ENCODE results near the gene OXGR1. TPM values are rescaled to one million over a fixed set of nuclear protein-coding genes. Genes with fewer than 3 reads are reported as not detected.

Gene OXGR1
- total and polyA plus RNA-seq, 2 of the 8 experiments (the other 6 are each of a cell fraction or from before 2014, with no cell fraction given) = 0.34 to 1.8 TPM

DNA sequence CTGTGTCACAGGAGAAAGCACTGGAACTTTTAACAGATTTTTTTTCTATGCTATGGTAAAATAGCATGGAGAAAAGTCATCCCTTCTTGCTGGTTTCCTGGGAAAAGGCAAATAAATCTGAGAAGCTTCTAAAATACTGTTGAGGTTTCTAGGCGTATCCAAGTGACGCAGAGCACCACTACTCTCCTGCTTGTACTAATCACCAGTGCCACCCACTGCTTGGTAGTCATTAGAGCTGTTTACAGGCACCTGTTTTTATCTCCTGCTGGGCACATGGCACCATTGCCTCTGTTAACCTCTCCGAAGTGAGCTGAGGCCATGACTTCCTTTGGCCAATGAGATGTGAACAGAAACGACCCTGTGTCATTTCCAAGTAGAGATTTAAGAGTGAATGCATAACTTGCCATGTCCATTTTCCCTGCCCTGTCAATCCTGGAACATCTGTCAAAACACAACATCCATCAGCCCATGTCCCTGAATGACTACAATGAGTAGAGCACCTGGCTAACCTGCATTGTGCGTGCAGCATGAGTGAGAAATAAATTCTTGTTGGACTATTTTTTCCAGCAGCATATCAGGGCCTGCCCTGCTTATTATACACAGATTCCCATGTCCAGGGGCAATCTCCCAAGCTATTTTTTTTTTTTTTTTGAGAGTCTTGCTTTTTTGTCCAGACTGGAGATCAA is 17.3 kb upstream of the OXGR1 start:
- CTCF ChIA-PET (ENCODE audit: partially characterized antibody) = interaction anchor here (1.1 to 1.6 kb wide), 3 partner anchors 8 to 27 kb away, joined by 3 to 4 read pairs (median 3); no protein-coding TSS in a partner anchor
- H3K9me3 ChIP-seq (ENCODE audit: insufficient read depth in 2 of 2, low read depth in 1 of 2, low read length in 1 of 2) = no peaks in the 10 kb centered on the region
- no peak overlapping the region for H3K14ac ChIP-seq (ENCODE audit: insufficient read length)
- no peak overlapping the region for H4K91ac ChIP-seq (replicated peaks; ENCODE audit: insufficient read length, low read length)
- H3K23me2 ChIP-seq (ENCODE audit: low read depth, low read length) = no peaks in the 10 kb centered on the region
- no peak overlapping the region for H3K4me3 ChIP-seq (ENCODE audit: extremely low read depth in 1 of 4, insufficient read depth in 2 of 4, low read depth in 3 of 4, low read length in 4 of 4)
- no peaks in the 10 kb centered on the region for H3K79me2 ChIP-seq (ENCODE audit: control insufficient read depth in 1 of 2, insufficient read depth in 2 of 2, low read length in 2 of 2)
- no peak overlapping the region for H2AK5ac ChIP-seq (ENCODE audit: low read depth, low read length)
- H3K4me1 ChIP-seq (replicated peaks in 1 of 4; ENCODE audit: control insufficient read depth in 3 of 4, insufficient read depth in 4 of 4, low read length in 3 of 4) = no peaks in the 10 kb centered on the region
- no peak overlapping the region for H2BK15ac ChIP-seq (ENCODE audit: low read length)
- DNase-seq (ENCODE audit: low read depth in 1 of 2, low spot score in 2 of 2) = no peak
- no peak overlapping the region for H2BK5ac ChIP-seq (ENCODE audit: low read depth, low read length)
- POLR2A ChIA-PET (ENCODE audit: partially characterized antibody) = no interaction called here
- no peak overlapping the region for H2BK20ac ChIP-seq (ENCODE audit: low read length)
- no peak overlapping the region for H3K27ac ChIP-seq (ENCODE audit: low read depth, low read length)
- no peaks in the 10 kb centered on the region; a peak in 2 of 7 replicates for H3K27me3 ChIP-seq (replicated peaks in 1 of 4; ENCODE audit: control insufficient read depth in 3 of 4, extremely low read depth in 1 of 4, insufficient read depth in 3 of 4, low read length in 3 of 4)
- H3K18ac ChIP-seq (ENCODE audit: extremely low read depth, low read length) = no peak overlapping the region
- H3K9ac ChIP-seq (replicated peaks in 1 of 4; ENCODE audit: extremely low read depth in 1 of 4, low read depth in 3 of 4, low read length in 3 of 4) = no peak overlapping the region
- H3K23ac ChIP-seq (ENCODE audit: insufficient read length) = no peak overlapping the region
- no peak for FAIRE-seq
- 84% methylated on average over 5 of the region's 5 CpGs; no CpG with 5 or more reads in 1 of the 2 experiments for WGBS, 2 experiments (ENCODE audit: extremely low coverage in 1 of 2, insufficient coverage in 1 of 2, insufficient read length in 1 of 2, insufficient replicate concordance in 2 of 2, low coverage in 1 of 2, low lambda C conversion rate in 2 of 2, missing lambda C conversion rate in 1 of 2)
- H3K36me3 ChIP-seq (ENCODE audit: control insufficient read depth in 2 of 4, insufficient read depth in 4 of 4, low read length in 3 of 4) = no peaks in the 10 kb centered on the region
- no peak overlapping the region for H2BK120ac ChIP-seq (replicated peaks; ENCODE audit: low read depth, low read length)
- no peak overlapping the region for H3K4me2 ChIP-seq (ENCODE audit: insufficient read depth in 1 of 2, low read depth in 2 of 2, low read length in 2 of 2)
- H4K8ac ChIP-seq (ENCODE audit: extremely low read depth, insufficient read depth, low read length) = no peak overlapping the region
- H4K5ac ChIP-seq (ENCODE audit: insufficient read length, low read depth, low read length) = no peak overlapping the region
- no peak overlapping the region for H2BK12ac ChIP-seq (ENCODE audit: low read depth, low read length)
- no peak overlapping the region for H3K56ac ChIP-seq (replicated peaks; ENCODE audit: insufficient read length, low read depth, low read length)
- H3K79me1 ChIP-seq (ENCODE audit: low read depth, low read length) = no peaks in the 10 kb centered on the region
- H2AFZ ChIP-seq (ENCODE audit: low read length) = no peak overlapping the region
- H3K4ac ChIP-seq (replicated peaks; ENCODE audit: insufficient read length, low read depth, low read length) = no peak overlapping the region
- H4K20me1 ChIP-seq (replicated peaks in 1 of 2; ENCODE audit: control insufficient read depth in 1 of 2, insufficient read depth in 2 of 2, low read length in 2 of 2) = no peaks in the 10 kb centered on the region
- TF ChIP-seq NANOG (IDR thresholded peaks at IDR 0.05; ENCODE audit: insufficient read depth, low read depth, low read length, poor library complexity, severe bottlenecking) = no peak
- TF ChIP-seq HDAC2 (IDR thresholded peaks at IDR 0.05; ENCODE audit: borderline replicate concordance in 1 of 2, low read depth in 2 of 2, low read length in 2 of 2) = no peak
- no peak for TF ChIP-seq RXRA (IDR thresholded peaks at IDR 0.05; ENCODE audit: insufficient read depth, low read depth, low read length)
- TF ChIP-seq RBBP5 (IDR thresholded peaks at IDR 0.05; ENCODE audit: borderline replicate concordance, low read depth, low read length) = no peak
